Sigmoid colon (tissue), 7 donors: Measurements from ENCODE around the gene KRTCAP2. TPM values are rescaled to one million over a fixed set of nuclear protein-coding genes. Genes with fewer than 3 reads are reported as not detected.

ENCODE experiments used
- DNase-seq: peaks from one replicate; pipeline ENCODE4 v3.0.0-alpha.2; 2019
- H3K27ac ChIP-seq, 4 donors: fragments of 200-600 bp; sonication (generic); one replicate each; pipeline ENCODE4 v1.5.1; 2016 to 2019; ENCODE audit warnings: mild to moderate bottlenecking in 1 of 4
- H3K27me3 ChIP-seq, 3 donors: fragments of 200-600 bp; sonication (generic); one replicate each; pipeline ENCODE4 v1.5.1; 2019; ENCODE audit warnings: mild to moderate bottlenecking in 1 of 3
- H3K36me3 ChIP-seq, 4 donors: fragments of 200-600 bp; sonication (generic); one replicate each; pipeline ENCODE4 v1.5.1; 2016 to 2019
- H3K4me1 ChIP-seq, 4 donors: fragments of 200-600 bp; sonication (generic); one replicate each; pipeline ENCODE4 v1.5.1; 2017 to 2019
- H3K4me3 ChIP-seq, 4 donors: fragments of 200-600 bp; sonication (generic); one replicate each; pipeline ENCODE4 v1.5.1; 2017 to 2019; ENCODE audit warnings: mild to moderate bottlenecking in 2 of 4, moderate library complexity in 1 of 4
- H3K9me3 ChIP-seq, 4 donors: fragments of 200-600 bp in 3 of 4; sonication (generic) in 3 of 4; one replicate each; pipeline versions ENCODE4 v1.5.1 to v1.6.1; 2013 to 2019
- EP300 ChIP-seq, 4 donors: sonication (generic); formaldehyde crosslinking; IDR thresholded peaks; one replicate each; pipeline ENCODE4 v1.6.1; 2017; ENCODE audit warnings: antibody characterized with exemption in 4 of 4
- POLR2A ChIP-seq, 2 donors: fragments of 450-650 bp; IDR thresholded peaks; one replicate each; pipeline ENCODE4 v1.6.1; 2016; ENCODE audit warnings: antibody characterized with exemption in 2 of 2, mild to moderate bottlenecking in 2 of 2, moderate library complexity in 2 of 2
- POLR2AphosphoS5 ChIP-seq, 4 donors: sonication (generic); formaldehyde crosslinking; IDR thresholded peaks; one replicate each; pipeline ENCODE4 v1.6.1; 2017; ENCODE audit warnings: antibody characterized with exemption in 4 of 4
- WGBS, 2 donors: extraction: QIAGEN DNeasy Blood & Tissue Kit; methylation state at CpG; one replicate each; pipeline ENCODE4 v1.1.7; 2013; 5-methylcytosine and 5-hydroxymethylcytosine counted together
- intact Hi-C: fragments of 100-400 bp; cut with DNase I; formaldehyde crosslinking; loops from one replicate; pipeline ENCODE4 v1.15.1; 2023
- polyA plus RNA-seq, 3 donors: library from polyadenylated mRNA; stranded (reverse); fragments of 200-250 nt; gene quantifications; one replicate each; pipeline ENCODE4 v1.2.3, GENCODE V29; 2013
- small RNA-seq, 3 donors: library from RNA; depleted of rRNA; stranded (forward); fragments of <200 nt; gene quantifications; one replicate each; pipeline ENCODE3, GENCODE V24; 2016
- total RNA-seq, 4 donors: library from RNA; depleted of rRNA; stranded (reverse); fragments of >200 nt; gene quantifications; one replicate each; pipeline ENCODE4 v1.1.0, GENCODE V29; 2016
- TF ChIP-seq, protein P1 (sequence below), 4 experiments: fragments of 450-650 bp in 3 of 4; fragments of 200-600 bp in 1 of 4; IDR thresholded peaks; one replicate each; pipeline ENCODE4 v1.5.1; 2016 to 2019; ENCODE audit warnings: antibody characterized with exemption in 4 of 4, mild to moderate bottlenecking in 3 of 4, moderate library complexity in 2 of 4
- donor health status: healthy with polysubstance abuse.
- donor health status: Bipolar disorder and iron deficiency.
- donor health status: healthy.

Gene KRTCAP2
- total and polyA plus RNA-seq, 7 donors, result 72.9 to 245 (median 113) TPM

- Histone ChIP-seq H3K4me1 (no peaks in the 10 kb centered on the region), H3K36me3 (no peaks in the 10 kb centered on the region), H3K27me3 (peaks cover 0 to 4% (median 0%) of the 10 kb centered on the region in 3 donors), H3K4me3 (no peak overlapping the region), H3K27ac (no peak overlapping the region), H3K9me3 (no peaks in the 10 kb centered on the region)
- 58 to 75% methylated on average over 6 of the region's 6 CpGs for WGBS, 2 donors
- TF ChIP-seq POLR2A (IDR thresholded peaks at IDR 0.05) (no peak), POLR2AphosphoS5 (IDR thresholded peaks at IDR 0.05) (no peak), EP300 (IDR thresholded peaks at IDR 0.05) (no peak)
- TF ChIP-seq, protein P1, sequence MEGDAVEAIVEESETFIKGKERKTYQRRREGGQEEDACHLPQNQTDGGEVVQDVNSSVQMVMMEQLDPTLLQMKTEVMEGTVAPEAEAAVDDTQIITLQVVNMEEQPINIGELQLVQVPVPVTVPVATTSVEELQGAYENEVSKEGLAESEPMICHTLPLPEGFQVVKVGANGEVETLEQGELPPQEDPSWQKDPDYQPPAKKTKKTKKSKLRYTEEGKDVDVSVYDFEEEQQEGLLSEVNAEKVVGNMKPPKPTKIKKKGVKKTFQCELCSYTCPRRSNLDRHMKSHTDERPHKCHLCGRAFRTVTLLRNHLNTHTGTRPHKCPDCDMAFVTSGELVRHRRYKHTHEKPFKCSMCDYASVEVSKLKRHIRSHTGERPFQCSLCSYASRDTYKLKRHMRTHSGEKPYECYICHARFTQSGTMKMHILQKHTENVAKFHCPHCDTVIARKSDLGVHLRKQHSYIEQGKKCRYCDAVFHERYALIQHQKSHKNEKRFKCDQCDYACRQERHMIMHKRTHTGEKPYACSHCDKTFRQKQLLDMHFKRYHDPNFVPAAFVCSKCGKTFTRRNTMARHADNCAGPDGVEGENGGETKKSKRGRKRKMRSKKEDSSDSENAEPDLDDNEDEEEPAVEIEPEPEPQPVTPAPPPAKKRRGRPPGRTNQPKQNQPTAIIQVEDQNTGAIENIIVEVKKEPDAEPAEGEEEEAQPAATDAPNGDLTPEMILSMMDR (IDR thresholded peaks at IDR 0.05), result no peak
- no peak for DNase-seq
- intact Hi-C loops, result no loop called here
These were observed 52.9 kb downstream of the KRTCAP2 start for GRCh38 chr1:155120253-155120652.

Small RNA genes lying within 50 kb of the gene (small RNA-seq; reads per million reads assigned to genes)
- gene HMGN2P18 (0 reads per million in 3 donors), gene RF00019 (0 reads per million in 3 donors)

Other genes starting within 250 kb of the KRTCAP2 start
- gene PMVK, start 236.6 kb downstream of the KRTCAP2 start, total RNA-seq, result 10 to 100 TPM; 11.1 to 19.6 (median 13.7) TPM
- gene PMVK, start 236.6 kb downstream of the KRTCAP2 start, polyA plus RNA-seq, result 10 to 100 TPM; 53.1 to 54.1 (median 53.2) TPM
- 100 to 1,000 TPM; 178 to 251 (median 201) TPM for gene PBXIP1, start 217.2 kb downstream of the KRTCAP2 start, total RNA-seq
- 10 to 100 TPM in 2 of 3 donors, 1 to 10 TPM in 1; 8.3 to 66.2 (median 13.2) TPM for gene PBXIP1, start 217.2 kb downstream of the KRTCAP2 start, polyA plus RNA-seq
- gene PYGO2, start 211.5 kb downstream of the KRTCAP2 start, total RNA-seq, result 10 to 100 TPM; 15.0 to 23.3 (median 16.6) TPM
- gene PYGO2, start 211.5 kb downstream of the KRTCAP2 start, polyA plus RNA-seq, result 10 to 100 TPM; 13.6 to 26.9 (median 16.8) TPM
- gene SHC1, start 202.6 kb downstream of the KRTCAP2 start, total RNA-seq, result 10 to 100 TPM; 49.2 to 80.4 (median 57.0) TPM
- 10 to 100 TPM; 58.5 to 75.2 (median 63.1) TPM for gene SHC1, start 202.6 kb downstream of the KRTCAP2 start, polyA plus RNA-seq
- 10 to 100 TPM; 10.2 to 35.7 (median 25.7) TPM for gene CKS1B, start 198.6 kb downstream of the KRTCAP2 start, total RNA-seq
- 100 to 1,000 TPM in 1 of 3 donors, 10 to 100 TPM in 2; 73.3 to 104 (median 95.5) TPM for gene CKS1B, start 198.6 kb downstream of the KRTCAP2 start, polyA plus RNA-seq
- gene FLAD1, start 190.0 kb downstream of the KRTCAP2 start, total RNA-seq, result 10 to 100 TPM; 17.5 to 22.8 (median 18.5) TPM
- gene FLAD1, start 190.0 kb downstream of the KRTCAP2 start, polyA plus RNA-seq, result 10 to 100 TPM; 24.6 to 36.5 (median 27.7) TPM
- not detected for gene LENEP, start 179.7 kb downstream of the KRTCAP2 start, total RNA-seq
- under 1 TPM in 1 of 3 donors, not detected in 2; 0.39 TPM for gene LENEP, start 179.7 kb downstream of the KRTCAP2 start, polyA plus RNA-seq
- gene ZBTB7B, start 170.5 kb downstream of the KRTCAP2 start, total RNA-seq, result 10 to 100 TPM; 24.4 to 35.3 (median 29.5) TPM
- 100 to 1,000 TPM in 2 of 3 donors, 10 to 100 TPM in 1; 71.5 to 342 (median 141) TPM for gene ZBTB7B, start 170.5 kb downstream of the KRTCAP2 start, polyA plus RNA-seq
- gene DCST2, start 139.5 kb downstream of the KRTCAP2 start, total RNA-seq, result under 1 TPM in 3 of 4 donors, not detected in 1; 0.27 to 0.49 (median 0.36) TPM
- 1 to 10 TPM in 1 of 3 donors, not detected in 2; 2.0 TPM for gene DCST2, start 139.5 kb downstream of the KRTCAP2 start, polyA plus RNA-seq
- gene DCST1, start 139.5 kb downstream of the KRTCAP2 start, total RNA-seq, result under 1 TPM in 1 of 4 donors, not detected in 3; 0.16 TPM
- under 1 TPM in 1 of 3 donors, not detected in 2; 0.09 TPM for gene DCST1, start 139.5 kb downstream of the KRTCAP2 start, polyA plus RNA-seq
- 10 to 100 TPM; 42.6 to 66.7 (median 53.1) TPM for gene ADAM15, start 122.0 kb downstream of the KRTCAP2 start, total RNA-seq
- 100 to 1,000 TPM in 1 of 3 donors, 10 to 100 TPM in 2; 37.8 to 186 (median 55.9) TPM for gene ADAM15, start 122.0 kb downstream of the KRTCAP2 start, polyA plus RNA-seq
- gene EFNA4, start 109.6 kb downstream of the KRTCAP2 start, total RNA-seq, result 1 to 10 TPM; 1.6 to 5.0 (median 3.1) TPM
- 10 to 100 TPM; 10.2 to 22.2 (median 12.0) TPM for gene EFNA4, start 109.6 kb downstream of the KRTCAP2 start, polyA plus RNA-seq
- gene EFNA3, start 94.5 kb downstream of the KRTCAP2 start, total RNA-seq, result 1 to 10 TPM in 3 of 4 donors, under 1 TPM in 1; 0.27 to 3.0 (median 1.9) TPM
- 1 to 10 TPM; 8.4 to 9.0 (median 8.5) TPM for gene EFNA3, start 94.5 kb downstream of the KRTCAP2 start, polyA plus RNA-seq
- gene EFNA1, start 45.4 kb downstream of the KRTCAP2 start, total RNA-seq, result 10 to 100 TPM; 15.5 to 22.5 (median 16.4) TPM
- gene EFNA1, start 45.4 kb downstream of the KRTCAP2 start, polyA plus RNA-seq, result 100 to 1,000 TPM in 1 of 3 donors, 10 to 100 TPM in 2; 34.7 to 112 (median 48.1) TPM
- gene SLC50A1, start 37.5 kb downstream of the KRTCAP2 start, total RNA-seq, result 10 to 100 TPM in 3 of 4 donors, 1 to 10 TPM in 1; 8.0 to 21.4 (median 14.0) TPM
- 100 to 1,000 TPM in 1 of 3 donors, 10 to 100 TPM in 2; 46.8 to 151 (median 77.4) TPM for gene SLC50A1, start 37.5 kb downstream of the KRTCAP2 start, polyA plus RNA-seq
- gene DPM3, start 32.8 kb downstream of the KRTCAP2 start, total RNA-seq, result 100 to 1,000 TPM in 3 of 4 donors, 10 to 100 TPM in 1; 29.2 to 144 (median 127) TPM
- gene DPM3, start 32.8 kb downstream of the KRTCAP2 start, polyA plus RNA-seq, result 100 to 1,000 TPM; 143 to 220 (median 196) TPM
- gene TRIM46, start 545 bp upstream of the KRTCAP2 start, total RNA-seq, result 1 to 10 TPM in 1 of 4 donors, under 1 TPM in 3; 0.16 to 3.0 (median 0.52) TPM
- gene TRIM46, start 545 bp upstream of the KRTCAP2 start, polyA plus RNA-seq, result under 1 TPM in 2 of 3 donors, not detected in 1; 0.60 to 0.92 TPM
- 10 to 100 TPM in 3 of 4 donors, 1 to 10 TPM in 1; 9.6 to 43.5 (median 18.5) TPM for gene THBS3, start 34.6 kb upstream of the KRTCAP2 start, total RNA-seq
- 10 to 100 TPM in 1 of 3 donors, 1 to 10 TPM in 2; 3.5 to 13.4 (median 6.0) TPM for gene THBS3, start 34.6 kb upstream of the KRTCAP2 start, polyA plus RNA-seq
- 10 to 100 TPM; 15.5 to 29.8 (median 27.7) TPM for gene MTX1, start 35.4 kb upstream of the KRTCAP2 start, total RNA-seq
- 10 to 100 TPM; 51.7 to 69.7 (median 53.2) TPM for gene MTX1, start 35.4 kb upstream of the KRTCAP2 start, polyA plus RNA-seq
- gene ENTREP3, start 82.2 kb upstream of the KRTCAP2 start, total RNA-seq, result 10 to 100 TPM; 11.8 to 44.0 (median 16.0) TPM
- 10 to 100 TPM in 1 of 3 donors, 1 to 10 TPM in 2; 5.4 to 17.6 (median 6.5) TPM for gene ENTREP3, start 82.2 kb upstream of the KRTCAP2 start, polyA plus RNA-seq
- 10 to 100 TPM; 25.1 to 45.3 (median 36.5) TPM for gene SCAMP3, start 89.1 kb upstream of the KRTCAP2 start, total RNA-seq
- gene SCAMP3, start 89.1 kb upstream of the KRTCAP2 start, polyA plus RNA-seq, result 10 to 100 TPM; 11.6 to 56.4 (median 22.8) TPM
- gene CLK2, start 100.2 kb upstream of the KRTCAP2 start, total RNA-seq, result 10 to 100 TPM; 21.4 to 33.2 (median 25.3) TPM
- 10 to 100 TPM in 2 of 3 donors, 1 to 10 TPM in 1; 7.2 to 45.9 (median 14.4) TPM for gene CLK2, start 100.2 kb upstream of the KRTCAP2 start, polyA plus RNA-seq
- gene HCN3, start 104.2 kb upstream of the KRTCAP2 start, total RNA-seq, result 1 to 10 TPM; 1.2 to 5.5 (median 2.3) TPM
- gene HCN3, start 104.2 kb upstream of the KRTCAP2 start, polyA plus RNA-seq, result 1 to 10 TPM in 2 of 3 donors, under 1 TPM in 1; 0.69 to 8.6 (median 1.2) TPM
- gene PKLR, start 128.1 kb upstream of the KRTCAP2 start, total RNA-seq, result not detected
- under 1 TPM; under 0.01 to 0.69 (median 0.38) TPM for gene PKLR, start 128.1 kb upstream of the KRTCAP2 start, polyA plus RNA-seq
- 10 to 100 TPM; 73.7 to 96.8 (median 81.3) TPM for gene FDPS, start 135.6 kb upstream of the KRTCAP2 start, total RNA-seq
- gene FDPS, start 135.6 kb upstream of the KRTCAP2 start, polyA plus RNA-seq, result 100 to 1,000 TPM; 144 to 570 (median 299) TPM
- gene RUSC1, start 147.6 kb upstream of the KRTCAP2 start, total RNA-seq, result 10 to 100 TPM; 12.5 to 27.4 (median 16.0) TPM
- 10 to 100 TPM; 48.3 to 76.3 (median 67.7) TPM for gene RUSC1, start 147.6 kb upstream of the KRTCAP2 start, polyA plus RNA-seq